SU-DHL-6 (cell line): ENCODE data around the gene ZNF768.

Source experiments
- H2AFZ ChIP-seq: fragments of 200-600 bp; sonication (generic); 2 replicates; pipeline ENCODE4 v1.6.1; 2014; ENCODE audit warnings: low read depth, mild to moderate bottlenecking, moderate library complexity, mixed read lengths, antibody characterized with exemption, low read length; ENCODE audit not compliant: severe bottlenecking
- H3F3A ChIP-seq: fragments of 200-600 bp; shearing (Covaris generic); 2 replicates; pipeline ENCODE4 v1.6.0; 2016; ENCODE audit warnings: antibody characterized with exemption, mild to moderate bottlenecking; ENCODE audit not compliant: insufficient read depth
- H3K27ac ChIP-seq: fragments of 200-600 bp; sonication (generic); 2 replicates; pipeline ENCODE4 v1.5.1; 2016; ENCODE audit warnings: low read depth, mild to moderate bottlenecking, low read length, moderate library complexity, mixed read lengths
- H3K27me3 ChIP-seq: fragments of 200-600 bp; sonication (generic), shearing (Covaris generic); 2 replicates; pipeline ENCODE4 v1.6.0; 2014; ENCODE audit warnings: mild to moderate bottlenecking, low read length
- H3K36me3 ChIP-seq: fragments of 200-600 bp; sonication (generic); 2 replicates; pipeline ENCODE4 v1.6.1; 2014; ENCODE audit warnings: mild to moderate bottlenecking, low read length, mixed read lengths
- H3K4me2 ChIP-seq: fragments of 300-600, 200-600 bp; shearing (Covaris generic), sonication (generic); 2 replicates; pipeline ENCODE4 v1.6.0; 2014; ENCODE audit warnings: low read length, low read depth, mild to moderate bottlenecking; ENCODE audit not compliant: poor library complexity, severe bottlenecking
- H3K4me3 ChIP-seq: fragments of 200-600 bp; sonication (generic); 2 replicates; pipeline ENCODE4 v1.5.1; 2014; ENCODE audit warnings: antibody characterized with exemption, low read length, mild to moderate bottlenecking, mixed read lengths; ENCODE audit not compliant: insufficient read depth, poor library complexity, severe bottlenecking
- H3K79me2 ChIP-seq: fragments of 200-600 bp; sonication (generic); 2 replicates; pipeline ENCODE4 v1.6.1; 2014; ENCODE audit warnings: mild to moderate bottlenecking, low read length, moderate library complexity; ENCODE audit not compliant: insufficient read depth
- H3K9ac ChIP-seq: fragments of 200-600 bp; sonication (generic); 2 replicates; pipeline ENCODE4 v1.7.0; 2014; ENCODE audit warnings: mild to moderate bottlenecking, low read length
- H3K9me2 ChIP-seq: fragments of 200-600 bp; sonication (generic); replicated peaks from 2 replicates; pipeline ENCODE4 v1.6.1; 2014; ENCODE audit warnings: low read length; ENCODE audit not compliant: insufficient read depth
- H3K9me3 ChIP-seq: fragments of 200-600 bp; sonication (generic); 2 replicates; pipeline ENCODE4 v1.6.1; 2014; ENCODE audit warnings: low read length, mixed read lengths; ENCODE audit not compliant: insufficient read depth
- H4K20me1 ChIP-seq: fragments of 200-600 bp; sonication (generic); 2 replicates; pipeline ENCODE4 v1.6.1; 2014; ENCODE audit warnings: low read depth, mild to moderate bottlenecking, antibody characterized with exemption, low read length, moderate library complexity, mixed read lengths
- EZH2phosphoT487 ChIP-seq: fragments of 200-600 bp; sonication (generic), shearing (Covaris generic); conservative IDR thresholded peaks from 2 replicates; pipeline ENCODE4 v1.6.1; 2018; ENCODE audit warnings: mild to moderate bottlenecking, antibody characterized with exemption, low read length, moderate library complexity, mixed read lengths
- TF ChIP-seq, protein P1 (sequence below): fragments of 200-600 bp; sonication (generic); IDR thresholded peaks from one replicate; pipeline ENCODE4 v1.5.1; 2017; ENCODE audit warnings: antibody characterized with exemption, mild to moderate bottlenecking, low read length, moderate library complexity; ENCODE audit not compliant: insufficient read depth, poor library complexity, severe bottlenecking

ZNF768 gene

DNA sequence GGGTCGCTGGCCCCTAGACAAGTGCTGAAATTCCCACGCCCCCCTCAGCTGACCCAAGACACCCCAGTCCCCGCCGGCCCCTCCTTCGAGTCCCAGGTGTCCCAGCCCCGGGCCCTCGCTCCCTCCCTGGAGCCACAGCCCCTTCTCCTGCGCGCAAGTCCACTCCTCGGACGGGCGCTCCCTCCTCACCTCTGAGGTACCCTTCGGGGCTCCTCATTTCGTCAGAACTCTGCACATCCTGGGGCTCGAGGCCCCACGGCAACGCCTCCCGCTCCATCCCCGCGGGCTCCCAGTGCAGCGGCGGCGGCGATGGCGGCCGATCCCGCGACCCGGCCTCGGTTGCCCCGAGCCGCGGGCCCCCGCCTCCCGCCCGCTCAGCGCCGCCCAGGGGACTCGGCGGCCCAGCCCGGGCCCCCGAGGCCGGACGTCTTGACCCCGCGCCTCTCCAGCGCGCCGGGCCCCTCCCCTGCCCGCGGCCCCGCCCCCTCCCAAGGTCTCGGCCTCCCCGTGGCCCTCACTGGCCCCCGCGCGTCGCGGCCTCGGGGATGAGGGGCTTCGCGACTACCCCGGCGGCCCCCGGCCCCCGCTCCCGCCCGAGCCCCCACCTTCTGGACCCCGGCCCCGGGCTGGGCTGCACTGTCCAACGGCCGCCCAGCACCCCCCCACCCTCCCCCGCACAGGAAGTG, at the start of gene ZNF768:
Gene ZNF768, minus strand, starts transcription at position 430 of the 686 bp plus-strand sequence. Its CDS starts 153 bp downstream, at position 277.
- H3K36me3 ChIP-seq = no peaks in the 10 kb centered on the region
- H3K4me2 ChIP-seq = peak within 1 kb of the TSS; percentile 96
- H3K9me3 ChIP-seq = no peaks in the 10 kb centered on the region
- H3K9ac ChIP-seq = peak within 1 kb of the TSS; percentile 78
- peak within 1 kb of the TSS; percentile 92 for H3K4me3 ChIP-seq
- H3F3A ChIP-seq = peaks cover 39% of the 10 kb centered on the region
- H3K9me2 ChIP-seq = no peaks in the 10 kb centered on the region
- H2AFZ ChIP-seq = peak within 1 kb of the TSS; percentile 83
- no peaks in the 10 kb centered on the region for H3K79me2 ChIP-seq
- H3K27ac ChIP-seq = peak within 1 kb of the TSS; percentile 94
- TF ChIP-seq EZH2phosphoT487 = no peak
- TF ChIP-seq, protein P1, sequence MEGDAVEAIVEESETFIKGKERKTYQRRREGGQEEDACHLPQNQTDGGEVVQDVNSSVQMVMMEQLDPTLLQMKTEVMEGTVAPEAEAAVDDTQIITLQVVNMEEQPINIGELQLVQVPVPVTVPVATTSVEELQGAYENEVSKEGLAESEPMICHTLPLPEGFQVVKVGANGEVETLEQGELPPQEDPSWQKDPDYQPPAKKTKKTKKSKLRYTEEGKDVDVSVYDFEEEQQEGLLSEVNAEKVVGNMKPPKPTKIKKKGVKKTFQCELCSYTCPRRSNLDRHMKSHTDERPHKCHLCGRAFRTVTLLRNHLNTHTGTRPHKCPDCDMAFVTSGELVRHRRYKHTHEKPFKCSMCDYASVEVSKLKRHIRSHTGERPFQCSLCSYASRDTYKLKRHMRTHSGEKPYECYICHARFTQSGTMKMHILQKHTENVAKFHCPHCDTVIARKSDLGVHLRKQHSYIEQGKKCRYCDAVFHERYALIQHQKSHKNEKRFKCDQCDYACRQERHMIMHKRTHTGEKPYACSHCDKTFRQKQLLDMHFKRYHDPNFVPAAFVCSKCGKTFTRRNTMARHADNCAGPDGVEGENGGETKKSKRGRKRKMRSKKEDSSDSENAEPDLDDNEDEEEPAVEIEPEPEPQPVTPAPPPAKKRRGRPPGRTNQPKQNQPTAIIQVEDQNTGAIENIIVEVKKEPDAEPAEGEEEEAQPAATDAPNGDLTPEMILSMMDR = no peak
- H4K20me1 ChIP-seq = no peaks in the 10 kb centered on the region
- H3K27me3 ChIP-seq = no peaks in the 10 kb centered on the region

DNA sequence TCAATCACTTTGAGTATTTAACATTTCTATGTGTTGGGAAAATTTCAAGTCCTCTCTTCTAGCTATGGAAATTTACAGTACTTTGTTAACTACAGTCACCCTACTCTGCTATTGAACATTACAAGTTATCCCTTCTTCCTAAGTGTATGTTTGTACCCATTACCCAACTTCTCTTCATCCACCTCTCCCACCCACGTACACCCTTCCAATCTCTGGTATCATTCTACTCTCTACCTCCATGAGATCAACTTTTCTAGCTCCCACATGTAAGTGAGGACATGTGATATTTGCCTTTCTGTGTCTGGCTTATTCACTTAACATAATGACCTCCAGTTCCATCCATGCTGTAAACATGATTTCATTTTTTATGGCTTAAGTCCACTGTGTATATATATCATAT, 48.3 kb upstream of the ZNF768 start:
- Histone ChIP-seq H3K27ac (no peak overlapping the region), H3K27me3 (no peaks in the 10 kb centered on the region), H3K79me2 (peaks cover 27% of the 10 kb centered on the region), H2AFZ (no peak overlapping the region), H3K4me3 (no peak overlapping the region), H4K20me1 (no peaks in the 10 kb centered on the region), H3K9me2 (no peaks in the 10 kb centered on the region), H3K4me2 (peak overlapping the region; percentile 23), H3F3A (no peaks in the 10 kb centered on the region), H3K9ac (no peak overlapping the region), H3K9me3 (no peaks in the 10 kb centered on the region), H3K36me3 (no peaks in the 10 kb centered on the region)
- no peak for TF ChIP-seq EZH2phosphoT487
- TF ChIP-seq, protein P1 = no peak

DNA sequence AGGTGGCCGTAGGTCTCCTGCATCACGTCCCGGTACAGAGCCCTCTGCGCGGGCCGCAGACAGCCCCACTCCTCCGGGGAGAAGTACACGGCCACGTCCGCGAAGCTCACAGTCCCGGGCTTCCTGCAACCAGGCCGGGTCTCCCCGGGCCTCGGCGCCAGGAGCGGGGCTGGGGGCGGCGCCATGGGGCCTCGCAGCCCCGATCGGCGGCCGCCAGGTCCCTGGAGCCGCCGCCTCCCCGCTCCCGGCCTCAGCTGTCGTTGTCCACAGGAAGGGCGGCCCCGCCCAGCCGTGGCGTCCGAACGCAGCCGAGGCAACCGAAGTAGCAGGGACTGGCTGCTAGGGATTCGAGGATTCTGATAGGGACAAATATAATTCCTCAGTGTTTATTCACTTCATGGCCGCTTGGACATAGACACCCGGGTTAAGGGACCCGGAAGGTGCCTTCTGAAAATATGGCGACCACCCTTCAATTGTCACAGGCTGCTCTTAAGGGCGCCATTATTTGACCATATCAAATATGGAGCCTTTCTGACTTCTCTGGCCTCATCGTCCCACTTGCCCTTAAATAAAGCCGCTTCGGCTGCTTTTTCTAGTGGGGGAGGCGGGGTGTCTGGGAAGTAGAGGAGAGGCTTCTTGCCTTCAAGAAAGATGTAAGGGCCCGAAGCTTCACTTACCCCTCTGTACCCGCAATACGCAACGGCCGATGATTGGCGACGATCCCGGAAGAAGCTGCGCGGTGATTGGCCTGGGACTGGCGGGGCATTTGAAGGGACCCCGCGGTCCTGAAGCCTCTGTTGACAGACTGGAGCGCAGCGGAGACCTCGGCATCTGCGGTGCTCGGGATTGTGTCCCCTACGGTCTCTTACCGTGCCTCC, 45.3 kb upstream of the ZNF768 start, which contains the start of gene ZNF688:
Gene ZNF688, minus strand, starts transcription at position 270 of the 878 bp plus-strand sequence. Its CDS starts 85 bp downstream, at position 185.
- no peaks in the 10 kb centered on the region for H3F3A ChIP-seq
- H3K9me2 ChIP-seq = no peaks in the 10 kb centered on the region
- H3K36me3 ChIP-seq = no peaks in the 10 kb centered on the region
- peaks cover 27% of the 10 kb centered on the region for H3K79me2 ChIP-seq
- TF ChIP-seq EZH2phosphoT487 = no peak
- TF ChIP-seq, protein P1 = no peak
- peak within 1 kb of the TSS; percentile 73 for H3K4me3 ChIP-seq
- H3K27me3 ChIP-seq = no peaks in the 10 kb centered on the region
- H3K4me2 ChIP-seq = peak within 1 kb of the TSS; percentile 72
- no peaks in the 10 kb centered on the region for H3K9me3 ChIP-seq
- no peaks in the 10 kb centered on the region for H4K20me1 ChIP-seq
- peak within 1 kb of the TSS; percentile 89 for H2AFZ ChIP-seq
- H3K9ac ChIP-seq = peak within 1 kb of the TSS; percentile 77
- peak within 1 kb of the TSS; percentile 77 for H3K27ac ChIP-seq
